HCT116 (cell line): ENCODE results near the gene ERC2. TPM values are rescaled to one million over a fixed set of nuclear protein-coding genes. Genes with fewer than 3 reads are reported as not detected.

ENCODE experiments used
- ATAC-seq: fragments of 200-7000 bp; cut with Tn5 transposase; 2 replicates; pipeline ENCODE4 v1.9.1; 2020; ENCODE audit warnings: mild to moderate bottlenecking, moderate library complexity
- BruUV-seq: library from RNA; stranded (reverse); fragments of 400-500 nt; replicated peaks from 2 replicates; lab custom pipeline; 2021; lab: Mats Ljungman, UMichigan
- CTCF ChIA-PET: fragments of 300-600 bp; sonication (Branson Sonifier 250); formaldehyde crosslinking; loops from one replicate; lab custom pipeline; 2021; ENCODE audit warnings: antibody characterized with exemption; lab: Charles Lee
- POLR2A ChIA-PET: fragments of 300-600, 350-600 bp; sonication (Branson Sonifier 250); formaldehyde crosslinking; loops from one replicate; lab custom pipeline; 2021; ENCODE audit warnings: antibody characterized with exemption; lab: Charles Lee
- RAD21 ChIA-PET, 2 experiments: fragments of 300-600 bp; sonication (Branson Sonifier 250); formaldehyde crosslinking; loops; one replicate each; lab custom pipeline; 2023; ENCODE audit warnings: low total read pairs in 2 of 2; ENCODE audit not compliant: uncharacterized antibody in 2 of 2, unreplicated experiment in 2 of 2, low non-redundant PET in 1 of 2; lab: Charles Lee
- DNase-seq: peaks from one replicate; pipeline ENCODE4 v3.0.0-alpha.2; 2010; ENCODE audit warnings: low read depth, low spot score
- H2AFZ ChIP-seq: fragments of 200-600 bp; shearing (Covaris generic), sonication (generic); 2 replicates; pipeline ENCODE4 v1.6.1; 2017; ENCODE audit warnings: low read depth, mixed run types, mixed read lengths, antibody characterized with exemption, low read length; ENCODE audit not compliant: poor library complexity, severe bottlenecking
- H3K27ac ChIP-seq: 2 replicates; pipeline ENCODE4 v1.5.1; 2012; ENCODE audit warnings: low read depth, low read length
- H3K27me3 ChIP-seq: fragments of 200-600 bp; sonication (generic); 2 replicates; pipeline ENCODE4 v1.6.1; 2016; ENCODE audit warnings: mixed run types, low read length, mixed read lengths; ENCODE audit not compliant: insufficient read depth
- H3K36me3 ChIP-seq, 2 experiments: fragments of 200-500 bp in 1 of 2; fragments of 200-600 bp in 1 of 2; sonication (Bioruptor generic) in 1 of 2; sonication (generic) in 1 of 2; 2 replicates each; pipeline versions ENCODE4 v1.5.1 to v1.6.1; 2014 to 2016; ENCODE audit warnings: low read length in 2 of 2, inconsistent platforms in 1 of 2, mixed read lengths in 1 of 2, mixed run types in 1 of 2; ENCODE audit not compliant: insufficient read depth in 2 of 2, control insufficient read depth in 1 of 2
- H3K4me1 ChIP-seq, 2 experiments: fragments of 200-600 bp in 1 of 2; sonication (generic) in 1 of 2; 2 replicates each; pipeline versions ENCODE4 v1.5.1 to v1.6.1; 2012 to 2017; ENCODE audit warnings: low read length in 2 of 2, inconsistent platforms in 1 of 2, mild to moderate bottlenecking in 1 of 2, mixed read lengths in 1 of 2, mixed run types in 1 of 2, moderate library complexity in 1 of 2; ENCODE audit not compliant: insufficient read depth in 2 of 2, control insufficient read depth in 1 of 2
- H3K4me2 ChIP-seq: fragments of 200-600 bp; sonication (generic); 2 replicates; pipeline ENCODE4 v1.6.1; 2017; ENCODE audit warnings: mixed run types, low read length, mixed read lengths
- H3K4me3 ChIP-seq, 2 experiments: fragments of 200-600 bp in 1 of 2; sonication (generic) in 1 of 2; replicated peaks in 1 of 2; 2 replicates each; pipeline ENCODE4 v1.5.1; 2011 to 2016; ENCODE audit warnings: low read length in 2 of 2, control low read depth in 1 of 2, low read depth in 1 of 2, mild to moderate bottlenecking in 1 of 2, mixed read lengths in 1 of 2, mixed run types in 1 of 2
- H3K79me2 ChIP-seq: fragments of 200-600 bp; sonication (generic); 2 replicates; pipeline ENCODE4 v1.6.1; 2017; ENCODE audit warnings: mild to moderate bottlenecking, mixed run types, low read length, moderate library complexity, mixed read lengths; ENCODE audit not compliant: insufficient read depth
- H3K9ac ChIP-seq: fragments of 200-600 bp; sonication (generic); 2 replicates; pipeline ENCODE4 v1.6.1; 2016; ENCODE audit warnings: low read length, mixed read lengths
- H3K9me2 ChIP-seq: fragments of 200-600 bp; sonication (generic), shearing (Covaris generic); 2 replicates; pipeline ENCODE4 v1.6.1; 2017; ENCODE audit warnings: mixed run types, mild to moderate bottlenecking, moderate library complexity; ENCODE audit not compliant: insufficient read depth
- H3K9me3 ChIP-seq, 2 experiments: fragments of 200-500 bp in 1 of 2; fragments of 200-600 bp in 1 of 2; sonication (Bioruptor generic) in 1 of 2; sonication (generic) in 1 of 2; 2 replicates each; pipeline ENCODE4 v1.6.1; 2014 to 2017; ENCODE audit warnings: low read length in 2 of 2, mixed read lengths in 2 of 2, inconsistent platforms in 1 of 2, low read depth in 1 of 2, mild to moderate bottlenecking in 1 of 2, mixed run types in 1 of 2, moderate library complexity in 1 of 2; ENCODE audit not compliant: control insufficient read depth in 1 of 2, insufficient read depth in 1 of 2
- H4K20me1 ChIP-seq: fragments of 200-600 bp; sonication (generic), shearing (Covaris generic); 2 replicates; pipeline ENCODE4 v1.6.1; 2017; ENCODE audit warnings: mixed run types, mild to moderate bottlenecking, moderate library complexity; ENCODE audit not compliant: insufficient read depth
- CEBPB ChIP-seq: IDR thresholded peaks from 2 replicates; pipeline ENCODE4 v1.6.1; 2012; ENCODE audit warnings: low read depth
- EGR1 ChIP-seq: IDR thresholded peaks from 2 replicates; pipeline ENCODE4 v1.6.1; 2012; ENCODE audit warnings: low read depth
- ELF1 ChIP-seq: IDR thresholded peaks from 2 replicates; pipeline ENCODE4 v1.6.1; 2012; ENCODE audit warnings: low read depth, borderline replicate concordance
- EZH2phosphoT487 ChIP-seq: fragments of 200-600 bp; IDR thresholded peaks from 2 replicates; pipeline ENCODE4 v1.6.1; 2018; ENCODE audit warnings: antibody characterized with exemption, borderline replicate concordance
- POLR2A ChIP-seq: IDR thresholded peaks from 2 replicates; pipeline ENCODE4 v1.7.0; 2011; ENCODE audit warnings: borderline replicate concordance; ENCODE audit not compliant: insufficient read depth, insufficient read length; ENCODE audit errors: extremely low read depth
- POLR2AphosphoS5 ChIP-seq: IDR thresholded peaks from 2 replicates; pipeline ENCODE4 v1.6.1; 2011; ENCODE audit warnings: mild to moderate bottlenecking, low read depth, low read length, moderate library complexity
- REST ChIP-seq: IDR thresholded peaks from 2 replicates; pipeline ENCODE4 v1.6.1; 2012; ENCODE audit warnings: low read depth
- SP1 ChIP-seq: IDR thresholded peaks from 2 replicates; pipeline ENCODE4 v1.6.1; 2012; ENCODE audit warnings: low read depth
- SRF ChIP-seq: IDR thresholded peaks from 2 replicates; pipeline ENCODE4 v1.6.1; 2012; ENCODE audit warnings: low read depth
- TCF7L2 ChIP-seq: IDR thresholded peaks from 2 replicates; pipeline ENCODE4 v1.7.0; 2011; ENCODE audit warnings: borderline replicate concordance, inconsistent platforms; ENCODE audit not compliant: insufficient read depth, insufficient read length; ENCODE audit errors: extremely low read depth
- YY1 ChIP-seq: IDR thresholded peaks from 2 replicates; pipeline ENCODE4 v1.6.1; 2011; ENCODE audit warnings: low read length, low read depth, moderate library complexity, mild to moderate bottlenecking; ENCODE audit not compliant: insufficient replicate concordance; ENCODE audit errors: extremely low read depth
- ZBTB33 ChIP-seq: IDR thresholded peaks from 2 replicates; pipeline ENCODE4 v1.6.1; 2011; ENCODE audit warnings: mild to moderate bottlenecking, low read length, moderate library complexity; ENCODE audit not compliant: insufficient replicate concordance; ENCODE audit errors: extremely low read depth
- ZFX ChIP-seq: fragments of 450-650 bp; IDR thresholded peaks from 2 replicates; pipeline ENCODE4 v1.6.1; 2017
- intact Hi-C: fragments of 100-400 bp; cut with micrococcal nuclease; formaldehyde crosslinking; loops from 2 replicates; pipeline ENCODE4 v1.10.0; 2022
- total RNA-seq: library from RNA; stranded (reverse); gene quantifications from one replicate; pipeline ENCODE4 v1.2.1, GENCODE V29; 2021; ENCODE audit not compliant: unreplicated experiment
- TF ChIP-seq, protein P1 (sequence below): IDR thresholded peaks from 2 replicates; pipeline ENCODE4 v1.6.1; 2012

The ERC2 gene
- total RNA-seq, 1 experiment from 2014 or later = not detected

GRCh38 chr3:55492976-55493375 lies 975.3 kb downstream of the ERC2 start:
- no peaks in the 10 kb centered on the region for H4K20me1 ChIP-seq
- no peaks in the 10 kb centered on the region for H3K36me3 ChIP-seq
- H3K79me2 ChIP-seq = no peaks in the 10 kb centered on the region
- intact Hi-C loops = no loop called here
- H3K9ac ChIP-seq = no peak overlapping the region
- ChIA-PET RAD21 (no interaction called here), CTCF (no interaction called here), POLR2A (no interaction called here)
- no TSS peak for BruUV-seq
- no peaks in the 10 kb centered on the region for H3K9me2 ChIP-seq
- no peaks in the 10 kb centered on the region for H3K27me3 ChIP-seq
- H3K4me1 ChIP-seq = no peaks in the 10 kb centered on the region
- no peak overlapping the region for H2AFZ ChIP-seq
- ATAC-seq = no peak
- no peak overlapping the region for H3K27ac ChIP-seq
- H3K4me2 ChIP-seq = no peak overlapping the region
- TF ChIP-seq POLR2A (no peak), POLR2AphosphoS5 (no peak), REST (no peak), EZH2phosphoT487 (no peak), YY1 (no peak), SRF (no peak), TCF7L2 (no peak), CEBPB (no peak), ZFX (no peak), EGR1 (no peak), ZBTB33 (no peak), ELF1 (no peak), SP1 (no peak)
- TF ChIP-seq, protein P1, sequence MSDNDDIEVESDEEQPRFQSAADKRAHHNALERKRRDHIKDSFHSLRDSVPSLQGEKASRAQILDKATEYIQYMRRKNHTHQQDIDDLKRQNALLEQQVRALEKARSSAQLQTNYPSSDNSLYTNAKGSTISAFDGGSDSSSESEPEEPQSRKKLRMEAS = no peak
- no peak overlapping the region for H3K4me3 ChIP-seq
- DNase-seq = no peak
- no peaks in the 10 kb centered on the region; a peak in 2 of 4 replicates for H3K9me3 ChIP-seq
